ENCODE measurements around the gene MYO1D. TPM values are rescaled to one million over a fixed set of nuclear protein-coding genes. Genes with fewer than 3 reads are reported as not detected.

The MYO1D gene
- total RNA-seq, 2 donors from 2014 or later, result 42.9 to 43.7 TPM

GRCh38 chr17:32552280-32552679, 324.6 kb downstream of the MYO1D start:
- H3K36me3 Mint-ChIP-seq (ENCODE audit: low read depth), result peaks cover 4% of the 10 kb centered on the region
- no peak overlapping the region for H3K4me3 Mint-ChIP-seq
- Histone ChIP-seq H3K27ac (ENCODE audit: low read depth, low read length) (no peak overlapping the region), H3K4me3 (ENCODE audit: low read length) (no peak overlapping the region), H3K36me3 (ENCODE audit: control insufficient read depth, insufficient read depth, low read length) (no peaks in the 10 kb centered on the region), H3K9me3 (ENCODE audit: control insufficient read depth, low read length) (no peaks in the 10 kb centered on the region), H3K9ac (ENCODE audit: extremely low read depth, low read length, poor library complexity, severe bottlenecking) (no peak overlapping the region), H3K27me3 (ENCODE audit: control insufficient read depth, insufficient read depth, low read length, poor library complexity, severe bottlenecking) (no peaks in the 10 kb centered on the region), H3K4me1 (ENCODE audit: control insufficient read depth, insufficient read depth, low read length) (no peaks in the 10 kb centered on the region)
- peak; percentile 14 for DNase-seq
- TF ChIP-seq, protein P1, sequence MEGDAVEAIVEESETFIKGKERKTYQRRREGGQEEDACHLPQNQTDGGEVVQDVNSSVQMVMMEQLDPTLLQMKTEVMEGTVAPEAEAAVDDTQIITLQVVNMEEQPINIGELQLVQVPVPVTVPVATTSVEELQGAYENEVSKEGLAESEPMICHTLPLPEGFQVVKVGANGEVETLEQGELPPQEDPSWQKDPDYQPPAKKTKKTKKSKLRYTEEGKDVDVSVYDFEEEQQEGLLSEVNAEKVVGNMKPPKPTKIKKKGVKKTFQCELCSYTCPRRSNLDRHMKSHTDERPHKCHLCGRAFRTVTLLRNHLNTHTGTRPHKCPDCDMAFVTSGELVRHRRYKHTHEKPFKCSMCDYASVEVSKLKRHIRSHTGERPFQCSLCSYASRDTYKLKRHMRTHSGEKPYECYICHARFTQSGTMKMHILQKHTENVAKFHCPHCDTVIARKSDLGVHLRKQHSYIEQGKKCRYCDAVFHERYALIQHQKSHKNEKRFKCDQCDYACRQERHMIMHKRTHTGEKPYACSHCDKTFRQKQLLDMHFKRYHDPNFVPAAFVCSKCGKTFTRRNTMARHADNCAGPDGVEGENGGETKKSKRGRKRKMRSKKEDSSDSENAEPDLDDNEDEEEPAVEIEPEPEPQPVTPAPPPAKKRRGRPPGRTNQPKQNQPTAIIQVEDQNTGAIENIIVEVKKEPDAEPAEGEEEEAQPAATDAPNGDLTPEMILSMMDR (conservative IDR thresholded peaks at IDR 0.05), result no peak
- H3K9me3 Mint-ChIP-seq, result no peaks in the 10 kb centered on the region
- no peak overlapping the region for H3K27ac Mint-ChIP-seq
- H3K4me1 Mint-ChIP-seq, result peaks cover 4% of the 10 kb centered on the region
- H3K27me3 Mint-ChIP-seq (ENCODE audit: insufficient read depth), result no peaks in the 10 kb centered on the region

- H3K27me3 ChIP-seq (ENCODE audit: control insufficient read depth, insufficient read depth, low read length, poor library complexity, severe bottlenecking), result no peaks in the 10 kb centered on the region
- H3K27ac ChIP-seq (ENCODE audit: low read depth, low read length), result no peak overlapping the region
- H3K9ac ChIP-seq (ENCODE audit: extremely low read depth, low read length, poor library complexity, severe bottlenecking), result no peak overlapping the region
- no peaks in the 10 kb centered on the region for H3K36me3 ChIP-seq (ENCODE audit: control insufficient read depth, insufficient read depth, low read length)
- H3K4me1 ChIP-seq (ENCODE audit: control insufficient read depth, insufficient read depth, low read length), result no peaks in the 10 kb centered on the region
- no peak overlapping the region for H3K4me3 Mint-ChIP-seq
- H3K9me3 ChIP-seq (ENCODE audit: control insufficient read depth, low read length), result no peaks in the 10 kb centered on the region
- H3K27me3 Mint-ChIP-seq (ENCODE audit: insufficient read depth), result no peaks in the 10 kb centered on the region
- DNase-seq, result peak; percentile 35
- peaks cover 7% of the 10 kb centered on the region for H3K4me1 Mint-ChIP-seq
- H3K9me3 Mint-ChIP-seq, result no peaks in the 10 kb centered on the region
- no peak overlapping the region for H3K27ac Mint-ChIP-seq
- H3K36me3 Mint-ChIP-seq (ENCODE audit: low read depth), result peaks cover 4% of the 10 kb centered on the region
- no peak overlapping the region for H3K4me3 ChIP-seq (ENCODE audit: low read length)
- TF ChIP-seq, protein P1 (conservative IDR thresholded peaks at IDR 0.05), result no peak
- WGBS, 2 experiments (ENCODE audit: insufficient coverage in 1 of 2, insufficient read length in 1 of 2), result 87 to 95% methylated on average over 7 to 8 of the region's 8 CpGs
These were observed 325.6 kb downstream of the MYO1D start for GRCh38 chr17:32551186-32551955.

DNA sequence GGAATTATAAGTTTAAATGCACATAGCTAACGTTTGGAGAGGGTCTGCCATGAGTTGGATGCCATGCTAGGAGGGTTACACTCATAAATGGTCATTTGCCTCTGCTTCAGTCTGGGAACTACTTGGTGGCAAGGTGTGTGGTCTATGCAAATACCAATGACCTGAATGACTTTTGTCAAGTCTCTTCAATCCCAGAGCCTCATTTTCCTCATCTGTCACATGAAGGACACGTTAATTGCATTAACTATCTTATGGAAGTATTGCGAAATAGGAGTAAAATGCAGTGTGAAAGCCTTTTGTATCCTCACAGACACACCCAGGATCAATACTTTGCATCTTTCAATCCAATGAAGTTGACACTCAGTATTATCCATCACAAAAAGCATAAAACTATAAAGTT, 327.4 kb downstream of the MYO1D start:
- 83% methylated on average over 3 of the region's 3 CpGs; no CpG with 5 or more reads in 1 of the 2 experiments for WGBS, 2 experiments (ENCODE audit: insufficient coverage in 1 of 2, insufficient read length in 1 of 2)
- Histone ChIP-seq H3K36me3 (ENCODE audit: control insufficient read depth, insufficient read depth, low read length) (no peaks in the 10 kb centered on the region), H3K27ac (ENCODE audit: low read depth, low read length) (no peak overlapping the region), H3K9me3 (ENCODE audit: control insufficient read depth, low read length) (no peaks in the 10 kb centered on the region), H3K27me3 (ENCODE audit: control insufficient read depth, insufficient read depth, low read length, poor library complexity, severe bottlenecking) (no peaks in the 10 kb centered on the region), H3K4me1 (ENCODE audit: control insufficient read depth, insufficient read depth, low read length) (no peaks in the 10 kb centered on the region), H3K9ac (ENCODE audit: extremely low read depth, low read length, poor library complexity, severe bottlenecking) (no peak overlapping the region), H3K4me3 (ENCODE audit: low read length) (no peak overlapping the region)
- no peaks in the 10 kb centered on the region for H3K27me3 Mint-ChIP-seq (ENCODE audit: insufficient read depth)
- H3K9me3 Mint-ChIP-seq, result no peaks in the 10 kb centered on the region
- H3K4me1 Mint-ChIP-seq, result peaks cover 7% of the 10 kb centered on the region
- no peak overlapping the region for H3K4me3 Mint-ChIP-seq
- H3K36me3 Mint-ChIP-seq (ENCODE audit: low read depth), result peaks cover 1% of the 10 kb centered on the region
- TF ChIP-seq, protein P1 (conservative IDR thresholded peaks at IDR 0.05), result no peak
- H3K27ac Mint-ChIP-seq, result no peak overlapping the region
- DNase-seq, result peak; percentile 16
